Activated CD8-positive, alpha-beta T cell treated with anti-CD3 and anti-CD28 coated beads for 36 hours (primary cell): ENCODE measurements around the gene MPC2. TPM values are rescaled to one million over a fixed set of nuclear protein-coding genes. Genes with fewer than 3 reads are reported as not detected.
"Not testable (repeated sequence)": the region's sequence is repeated elsewhere in the genome, so short reads cannot be mapped to it uniquely, and the experiment has no call there.

Experiments
- ATAC-seq: fragments of 200-7000 bp; cut with Tn5 transposase; one replicate; pipeline ENCODE4 v1.10.0; 2021; ENCODE audit warnings: mild to moderate bottlenecking, moderate library complexity
- CTCF ChIA-PET: fragments of 350-600 bp; sonication (Branson Sonifier 250); formaldehyde crosslinking; loops from one replicate; lab custom pipeline; 2021; ENCODE audit warnings: antibody characterized with exemption; lab: Charles Lee
- POLR2A ChIA-PET: fragments of 350-600 bp; sonication (Branson Sonifier 250); formaldehyde crosslinking; loops from one replicate; lab custom pipeline; 2021; ENCODE audit warnings: antibody characterized with exemption; lab: Charles Lee
- DNase-seq: peaks from one replicate; pipeline ENCODE4 v3.0.0-alpha.2; 2020
- H3K27ac Mint-ChIP-seq: one replicate; pipeline ENCODE4 v1.8.0; 2021; ENCODE audit warnings: mild to moderate bottlenecking, mixed read lengths
- H3K27me3 Mint-ChIP-seq: one replicate; pipeline ENCODE4 v1.8.0; 2021; ENCODE audit warnings: mixed read lengths
- H3K36me3 Mint-ChIP-seq: one replicate; pipeline ENCODE4 v1.8.0; 2021; ENCODE audit warnings: low read depth, mixed read lengths
- H3K4me1 Mint-ChIP-seq: one replicate; pipeline ENCODE4 v1.8.0; 2021; ENCODE audit warnings: low read depth, mixed read lengths
- H3K4me3 Mint-ChIP-seq: one replicate; pipeline ENCODE4 v1.8.0; 2021; ENCODE audit warnings: mild to moderate bottlenecking, moderate library complexity, mixed read lengths
- H3K9me3 Mint-ChIP-seq: one replicate; pipeline ENCODE4 v1.8.0; 2021; ENCODE audit warnings: mixed read lengths
- CTCF ChIP-seq: fragments of 200-600 bp; IDR thresholded peaks from one replicate; pipeline ENCODE4 v1.8.0; 2022; ENCODE audit warnings: antibody characterized with exemption, mild to moderate bottlenecking
- intact Hi-C: fragments of 100-400 bp; cut with micrococcal nuclease; formaldehyde crosslinking; loops from one replicate; pipeline ENCODE4 v1.10.0; 2022
- total RNA-seq, 2 experiments: library from RNA; stranded (reverse); gene quantifications; one replicate each; pipeline ENCODE4 v1.2.3, GENCODE V29; 2021

Gene MPC2
- total RNA-seq, 2 experiments from 2014 or later, result 64.9 to 69.4 TPM

GRCh38 chr1:167876597-167877175, 60.2 kb downstream of the MPC2 start:
- TF ChIP-seq CTCF, result no peak
- intact Hi-C loops, result no loop called here
- Mint-ChIP-seq H3K36me3 (no peaks in the 10 kb centered on the region), H3K4me1 (no peaks in the 10 kb centered on the region), H3K4me3 (no peak overlapping the region), H3K27ac (no peak overlapping the region), H3K9me3 (no peaks in the 10 kb centered on the region), H3K27me3 (no peaks in the 10 kb centered on the region)
- ChIA-PET POLR2A (no interaction called here), CTCF (no interaction called here)
- DNase-seq, result no peak
- no peak for ATAC-seq

- DNase-seq (no peak), ATAC-seq (no peak)
- Mint-ChIP-seq H3K27ac (no peak overlapping the region), H3K4me1 (no peaks in the 10 kb centered on the region), H3K4me3 (no peak overlapping the region), H3K9me3 (no peaks in the 10 kb centered on the region), H3K27me3 (no peaks in the 10 kb centered on the region), H3K36me3 (no peaks in the 10 kb centered on the region)
- TF ChIP-seq CTCF, result no peak
- CTCF ChIA-PET, result interaction anchor here (1.4 kb wide), 1 partner anchor 11 kb away, joined by 3 read pairs; no protein-coding TSS in a partner anchor
- intact Hi-C loops, result no loop called here
- POLR2A ChIA-PET, result no interaction called here
Observed at GRCh38 chr1:167871331-167871730, 65.5 kb downstream of the MPC2 start.

GRCh38 chr1:167869157-167870001, 67.5 kb downstream of the MPC2 start:
- POLR2A ChIA-PET, H3K9me3 Mint-ChIP-seq, H3K27ac Mint-ChIP-seq, intact Hi-C loops, H3K36me3 Mint-ChIP-seq, ATAC-seq, DNase-seq, H3K4me3 Mint-ChIP-seq, H3K27me3 Mint-ChIP-seq, H3K4me1 Mint-ChIP-seq: not testable (repeated sequence)
- CTCF ChIA-PET, result interaction anchor here (1.3 kb wide), 1 partner anchor 213 kb away, joined by 6 read pairs; no protein-coding TSS in a partner anchor

GRCh38 chr1:167866739-167867414, 70.0 kb downstream of the MPC2 start:
- ATAC-seq, CTCF ChIA-PET, intact Hi-C loops, H3K27ac Mint-ChIP-seq, H3K27me3 Mint-ChIP-seq, H3K36me3 Mint-ChIP-seq, H3K9me3 Mint-ChIP-seq, DNase-seq, H3K4me1 Mint-ChIP-seq, POLR2A ChIA-PET, H3K4me3 Mint-ChIP-seq: not testable (repeated sequence)

Other genes with a start within 250 kb of the MPC2 start
- 10 to 100 TPM; 14.8 to 15.4 TPM for gene MPZL1, start 215.1 kb downstream of the MPC2 start, total RNA-seq
- gene ADCY10, start 22.9 kb downstream of the MPC2 start, total RNA-seq, result under 1 TPM in 1 of 2 experiments, not detected in 1; 0.05 TPM
- gene DCAF6, start 389 bp downstream of the MPC2 start, total RNA-seq, result 10 to 100 TPM; 21.6 to 22.6 TPM
- gene GPR161, start 199.9 kb upstream of the MPC2 start, total RNA-seq, result under 1 TPM; 0.16 to 0.20 TPM
- 10 to 100 TPM; 52.2 to 52.5 TPM for gene TIPRL, start 241.9 kb upstream of the MPC2 start, total RNA-seq